HG03521 (cell line): ENCODE data around the gene ADAMTS9.

ENCODE experiments used
- ATAC-seq: cut with Tn5 transposase; IDR thresholded peaks from one replicate; pipeline ENCODE4 v1.9.1; 2021; ENCODE audit warnings: mild to moderate bottlenecking, moderate library complexity; ENCODE audit not compliant: unreplicated experiment

ADAMTS9 gene

GRCh38 chr3:64586952-64587351 is 100.8 kb downstream of the ADAMTS9 start:
- no peak for ATAC-seq

GRCh38 chr3:64584179-64584578 is 103.6 kb downstream of the ADAMTS9 start:
- no peak for ATAC-seq

DNA sequence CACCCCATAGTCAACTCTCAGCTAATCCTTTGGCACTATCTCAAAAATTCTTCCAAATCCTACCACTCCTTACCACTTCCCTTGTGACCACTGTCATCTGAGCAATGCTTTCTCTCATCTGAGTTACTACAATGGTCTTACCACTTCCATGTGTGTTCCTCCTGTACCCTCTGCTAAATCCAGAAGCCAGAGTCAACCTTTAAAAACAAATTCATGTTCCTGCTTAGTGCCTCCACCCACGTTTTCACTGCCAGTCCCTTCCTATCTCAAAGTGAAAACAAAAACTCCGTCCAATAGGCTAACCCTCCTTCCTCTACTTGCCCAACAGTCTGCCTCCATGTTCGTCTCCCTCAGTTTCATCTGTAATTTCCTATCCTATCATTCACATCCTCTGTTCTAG is 109.0 kb downstream of the ADAMTS9 start:
- no peak for ATAC-seq

- no peak for ATAC-seq
Measured at GRCh38 chr3:64578062-64578770, 109.6 kb downstream of the ADAMTS9 start.

DNA sequence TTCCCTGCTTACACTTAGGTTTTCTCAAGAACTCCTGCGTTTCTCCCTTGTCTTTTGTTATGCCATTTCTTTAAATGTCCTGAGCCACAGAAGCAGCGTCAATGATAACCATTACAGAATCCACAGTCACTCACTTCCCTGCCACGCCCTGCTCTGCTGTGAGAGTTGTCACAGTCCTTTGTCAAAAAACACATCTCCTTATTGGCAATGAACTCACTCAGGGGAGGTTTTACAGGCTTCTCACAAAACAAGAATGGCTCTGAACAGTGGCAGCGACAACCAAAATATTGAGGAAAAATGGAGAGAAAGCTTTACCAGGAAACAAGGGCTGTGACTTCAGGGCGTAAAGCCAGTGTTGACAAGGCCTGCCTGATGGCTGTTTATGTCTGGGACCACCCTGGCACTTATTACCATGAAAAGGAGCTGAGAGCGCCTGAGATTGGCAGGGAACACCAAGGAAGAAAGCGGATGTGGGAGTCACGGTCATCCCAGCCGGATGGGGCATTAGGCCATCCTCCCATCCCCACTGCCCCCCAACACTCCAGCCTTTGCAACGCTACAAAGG is 111.5 kb downstream of the ADAMTS9 start:
- ATAC-seq = no peak

DNA sequence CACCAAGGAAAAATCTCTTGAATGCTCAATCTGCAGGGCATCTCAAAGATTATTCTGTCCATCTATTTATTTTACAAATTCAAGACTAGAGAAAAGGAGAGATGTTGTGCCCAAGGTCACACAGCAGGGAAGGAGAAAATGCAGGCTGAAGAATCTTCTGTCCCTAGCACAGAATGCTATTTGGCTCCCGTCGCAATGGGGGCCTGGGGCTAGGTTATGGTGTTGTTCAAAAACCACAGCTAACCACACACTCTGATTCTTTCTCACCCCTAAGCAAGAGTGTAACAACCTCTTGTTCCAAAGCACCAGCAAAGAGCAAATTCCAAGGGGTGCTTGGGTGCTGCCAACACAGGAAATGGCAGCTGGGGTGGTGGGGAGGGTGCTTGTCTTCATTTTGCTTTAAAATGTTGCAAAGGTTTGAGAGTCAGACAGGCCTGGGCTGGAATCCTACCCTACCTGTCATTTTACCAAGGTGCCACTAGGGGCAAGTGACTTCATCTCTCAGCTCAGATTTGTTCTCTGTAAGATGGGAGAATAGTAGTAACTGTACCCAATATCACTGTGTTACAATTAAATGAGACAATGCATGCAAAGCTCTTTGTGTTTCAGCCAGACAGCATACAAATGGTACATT is 112.5 kb downstream of the ADAMTS9 start:
- peak; percentile 85 for ATAC-seq

GRCh38 chr3:64574194-64574593 is 113.6 kb downstream of the ADAMTS9 start:
- no peak for ATAC-seq

- ATAC-seq = no peak
Measured at GRCh38 chr3:64571982-64572381, 115.8 kb downstream of the ADAMTS9 start.

- ATAC-seq = no peak
Measured at GRCh38 chr3:64568895-64569517, 118.8 kb downstream of the ADAMTS9 start.

- ATAC-seq = no peak
Measured at GRCh38 chr3:64566859-64567258, 120.9 kb downstream of the ADAMTS9 start.

- ATAC-seq = no peak
Measured at GRCh38 chr3:64563751-64564150, 124.0 kb downstream of the ADAMTS9 start.

GRCh38 chr3:64561868-64562267 is 125.9 kb downstream of the ADAMTS9 start:
- ATAC-seq = no peak

- ATAC-seq = no peak
Measured at GRCh38 chr3:64561325-64561843, 126.4 kb downstream of the ADAMTS9 start.

DNA sequence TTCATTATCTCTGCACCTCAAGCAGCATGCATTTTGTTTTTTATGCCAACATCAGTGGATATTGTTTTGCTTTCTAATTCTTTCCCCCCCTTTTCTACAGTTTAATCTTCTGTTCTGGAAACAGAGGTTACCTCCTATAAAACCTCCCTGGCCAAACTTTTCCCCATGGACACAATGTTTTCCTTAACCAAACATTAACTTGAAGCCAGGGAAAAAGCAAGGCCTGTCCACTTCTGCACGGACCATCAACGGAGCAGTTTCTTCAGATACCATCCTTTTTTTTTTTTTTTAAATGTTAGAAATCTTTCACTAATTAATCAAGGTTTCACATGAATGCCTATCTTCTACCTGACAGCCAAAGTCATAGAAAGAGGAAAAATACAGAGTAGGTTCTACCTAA is 127.0 kb downstream of the ADAMTS9 start:
- ATAC-seq = no peak

GRCh38 chr3:64559588-64559987 is 128.2 kb downstream of the ADAMTS9 start:
- ATAC-seq = no peak

GRCh38 chr3:64556046-64556445 is 131.8 kb downstream of the ADAMTS9 start:
- ATAC-seq = no peak

- no peak for ATAC-seq
Measured at GRCh38 chr3:64555351-64555750, 132.4 kb downstream of the ADAMTS9 start.

GRCh38 chr3:64554096-64554920 is 133.5 kb downstream of the ADAMTS9 start:
- no peak for ATAC-seq

- ATAC-seq = no peak
Measured at GRCh38 chr3:64552966-64553365, 134.8 kb downstream of the ADAMTS9 start.

DNA sequence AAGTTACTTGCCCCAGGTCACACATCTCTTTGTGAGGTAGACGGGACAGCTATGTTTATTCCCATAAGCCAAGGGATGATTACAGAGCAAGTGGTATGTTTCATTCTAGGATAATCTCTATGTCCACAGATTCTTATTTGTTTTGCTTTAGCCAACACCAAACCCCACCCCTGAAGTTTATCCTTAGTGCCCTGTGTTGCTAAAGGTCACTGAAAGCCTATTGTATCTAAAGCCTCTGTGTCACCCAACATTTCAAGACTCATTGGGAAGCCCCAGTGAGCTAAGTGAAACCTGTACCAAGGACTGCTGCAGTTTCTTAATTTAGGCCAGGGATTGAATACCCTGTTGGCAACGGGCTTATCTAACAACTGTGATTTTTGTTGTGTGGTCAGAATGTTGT is 135.6 kb downstream of the ADAMTS9 start:
- ATAC-seq = no peak

DNA sequence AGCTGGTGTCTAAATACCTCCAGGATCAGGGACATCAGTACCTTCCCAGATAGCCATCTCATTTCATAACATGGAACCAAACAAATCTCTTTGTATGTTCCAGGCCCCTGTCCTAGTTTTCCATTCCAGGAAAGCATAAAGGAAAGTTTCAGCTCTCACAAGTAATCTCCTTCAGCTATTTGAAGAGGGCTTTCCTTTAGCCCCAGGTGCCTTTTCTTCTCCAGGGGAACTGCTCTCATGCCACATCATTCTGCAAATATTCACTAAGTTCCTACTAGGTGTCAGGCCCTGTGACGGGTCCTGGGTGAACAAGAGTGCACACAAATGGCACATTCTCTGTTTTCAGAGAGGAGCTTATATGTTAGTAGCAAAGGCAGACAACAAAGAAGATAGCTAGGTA is 136.1 kb downstream of the ADAMTS9 start:
- no peak for ATAC-seq
